Muscle layer of duodenum (tissue), 2 donors: ENCODE results near the gene GNAQ.
A peak's percentile ranks its signal among the peaks of the same experiment; 100 is the strongest.
"Not testable (repeated sequence)": the region's sequence is repeated elsewhere in the genome, so short reads cannot be mapped to it uniquely, and the experiment has no call there.

Experiments used
- H3K27ac ChIP-seq: one replicate; pipeline ENCODE4 v1.7.0; 2013; ENCODE audit warnings: mild to moderate bottlenecking, low read length
- H3K27me3 ChIP-seq: one replicate; pipeline ENCODE4 v1.7.0; 2013; ENCODE audit warnings: low read depth, mild to moderate bottlenecking, control low read depth, low read length
- H3K36me3 ChIP-seq, 2 donors: one replicate each; pipeline ENCODE4 v1.7.0; 2013; ENCODE audit warnings: low read length in 2 of 2, control low read depth in 1 of 2, mild to moderate bottlenecking in 1 of 2; ENCODE audit not compliant: insufficient read depth in 2 of 2, control insufficient read depth in 1 of 2
- H3K4me1 ChIP-seq, 2 donors: one replicate each; pipeline ENCODE4 v1.7.0; 2013; ENCODE audit warnings: low read length in 2 of 2, mild to moderate bottlenecking in 2 of 2, control low read depth in 1 of 2, moderate library complexity in 1 of 2; ENCODE audit not compliant: insufficient read depth in 2 of 2, control insufficient read depth in 1 of 2
- H3K4me3 ChIP-seq, 2 donors: one replicate each; pipeline ENCODE4 v1.7.0; 2013; ENCODE audit warnings: low read length in 2 of 2, low read depth in 1 of 2, mild to moderate bottlenecking in 1 of 2
- H3K9me3 ChIP-seq, 2 donors: one replicate each; pipeline ENCODE4 v1.7.0; 2013; ENCODE audit warnings: low read length in 2 of 2, control low read depth in 1 of 2, mild to moderate bottlenecking in 1 of 2; ENCODE audit not compliant: control insufficient read depth in 1 of 2
- donor health status: healthy.

GNAQ gene

GRCh38 chr9:77763566-77763965 lies 268.0 kb downstream of the GNAQ start:
- Histone ChIP-seq H3K36me3 (no peaks in the 10 kb centered on the region), H3K27me3 (no peaks in the 10 kb centered on the region), H3K27ac (no peak overlapping the region), H3K4me3 (no peak overlapping the region), H3K4me1 (no peaks in the 10 kb centered on the region), H3K9me3 (no peaks in the 10 kb centered on the region)

- H3K27ac ChIP-seq, H3K36me3 ChIP-seq, H3K9me3 ChIP-seq, H3K4me3 ChIP-seq, H3K4me1 ChIP-seq, H3K27me3 ChIP-seq: not testable (repeated sequence)
These were observed 270.7 kb downstream of the GNAQ start for GRCh38 chr9:77760919-77761318.

- H3K9me3 ChIP-seq, result no peaks in the 10 kb centered on the region
- H3K36me3 ChIP-seq, result no peaks in the 10 kb centered on the region
- H3K4me3 ChIP-seq, result no peak overlapping the region
- no peaks in the 10 kb centered on the region for H3K27me3 ChIP-seq
- H3K27ac ChIP-seq, result no peak overlapping the region
- no peaks in the 10 kb centered on the region for H3K4me1 ChIP-seq
These were observed 272.2 kb downstream of the GNAQ start for GRCh38 chr9:77759391-77759790.

- Histone ChIP-seq H3K36me3 (no peaks in the 10 kb centered on the region), H3K4me3 (no peak overlapping the region), H3K27ac (no peak overlapping the region), H3K9me3 (no peaks in the 10 kb centered on the region), H3K27me3 (no peaks in the 10 kb centered on the region), H3K4me1 (peaks cover 0 to 8% of the 10 kb centered on the region in 2 donors)
These were observed 275.2 kb downstream of the GNAQ start for GRCh38 chr9:77756449-77756848.

GRCh38 chr9:77753180-77753579 lies 278.4 kb downstream of the GNAQ start:
- Histone ChIP-seq H3K27ac (no peak overlapping the region), H3K4me1 (peaks cover 0 to 14% of the 10 kb centered on the region in 2 donors), H3K9me3 (no peaks in the 10 kb centered on the region), H3K36me3 (no peaks in the 10 kb centered on the region), H3K4me3 (no peak overlapping the region), H3K27me3 (no peaks in the 10 kb centered on the region)

- Histone ChIP-seq H3K4me3 (no peak overlapping the region), H3K27ac (no peak overlapping the region), H3K4me1 (peaks cover 0 to 15% of the 10 kb centered on the region in 2 donors), H3K36me3 (no peaks in the 10 kb centered on the region), H3K27me3 (no peaks in the 10 kb centered on the region), H3K9me3 (no peaks in the 10 kb centered on the region)
These were observed 279.1 kb downstream of the GNAQ start for GRCh38 chr9:77752554-77752953.

- Histone ChIP-seq H3K9me3 (no peaks in the 10 kb centered on the region), H3K27ac (peak overlapping the region; percentile 3)
These were observed 280.1 kb downstream of the GNAQ start for GRCh38 chr9:77751341-77752091.

GRCh38 chr9:77750981-77751340 lies 280.6 kb downstream of the GNAQ start:
- no peak overlapping the region for H3K4me3 ChIP-seq
- H3K36me3 ChIP-seq, result no peaks in the 10 kb centered on the region
- peaks cover 0 to 15% of the 10 kb centered on the region in 2 donors for H3K4me1 ChIP-seq
- no peak overlapping the region for H3K27ac ChIP-seq
- H3K9me3 ChIP-seq, result no peaks in the 10 kb centered on the region
- no peaks in the 10 kb centered on the region for H3K27me3 ChIP-seq

More at GRCh38 chr9:77751341-77752091, 280.1 kb downstream of the GNAQ start:
- H3K4me3 ChIP-seq, result no peak overlapping the region
- no peaks in the 10 kb centered on the region for H3K27me3 ChIP-seq
- H3K36me3 ChIP-seq, result no peaks in the 10 kb centered on the region
- H3K4me1 ChIP-seq, result peaks cover 0 to 15% of the 10 kb centered on the region in 2 donors

GRCh38 chr9:77750284-77750683 lies 281.3 kb downstream of the GNAQ start:
- Histone ChIP-seq H3K4me3 (no peak overlapping the region), H3K27ac (no peak overlapping the region), H3K4me1 (peaks cover 0 to 15% of the 10 kb centered on the region in 2 donors), H3K9me3 (no peaks in the 10 kb centered on the region), H3K27me3 (no peaks in the 10 kb centered on the region), H3K36me3 (no peaks in the 10 kb centered on the region)

- no peaks in the 10 kb centered on the region for H3K9me3 ChIP-seq
- no peaks in the 10 kb centered on the region for H3K27me3 ChIP-seq
- H3K4me1 ChIP-seq, result peaks cover 0 to 28% of the 10 kb centered on the region in 2 donors
- H3K4me3 ChIP-seq, result no peak overlapping the region
- no peaks in the 10 kb centered on the region for H3K36me3 ChIP-seq
- no peak overlapping the region for H3K27ac ChIP-seq
These were observed 283.3 kb downstream of the GNAQ start for GRCh38 chr9:77748214-77748772.

GRCh38 chr9:77747163-77747562 lies 284.4 kb downstream of the GNAQ start:
- no peak overlapping the region for H3K4me3 ChIP-seq
- H3K9me3 ChIP-seq, result no peaks in the 10 kb centered on the region
- H3K4me1 ChIP-seq, result peaks cover 0 to 29% of the 10 kb centered on the region in 2 donors
- no peaks in the 10 kb centered on the region for H3K27me3 ChIP-seq
- H3K36me3 ChIP-seq, result no peaks in the 10 kb centered on the region
- no peak overlapping the region for H3K27ac ChIP-seq
